Measurements from ENCODE around the gene CCDC157. TPM values are rescaled to one million over a fixed set of nuclear protein-coding genes. Genes with fewer than 3 reads are reported as not detected.

Gene CCDC157
- total RNA-seq, 1 donor from 2014 or later: 4.7 TPM

- H3K4me3 Mint-ChIP-seq: peak overlapping the region; percentile 88
- H3K36me3 Mint-ChIP-seq: peaks cover 4% of the 10 kb centered on the region
- H3K4me1 Mint-ChIP-seq: peaks cover 38% of the 10 kb centered on the region
- H3K27me3 Mint-ChIP-seq (ENCODE audit: low read depth): no peaks in the 10 kb centered on the region
- no peaks in the 10 kb centered on the region for H3K9me3 Mint-ChIP-seq
- peak; percentile 96 to 98 for DNase-seq (ENCODE audit: low spot score in 2 of 2, unreplicated experiment in 2 of 2)
- peak overlapping the region; percentile 98 for H3K27ac Mint-ChIP-seq
- TF ChIP-seq, protein P1, sequence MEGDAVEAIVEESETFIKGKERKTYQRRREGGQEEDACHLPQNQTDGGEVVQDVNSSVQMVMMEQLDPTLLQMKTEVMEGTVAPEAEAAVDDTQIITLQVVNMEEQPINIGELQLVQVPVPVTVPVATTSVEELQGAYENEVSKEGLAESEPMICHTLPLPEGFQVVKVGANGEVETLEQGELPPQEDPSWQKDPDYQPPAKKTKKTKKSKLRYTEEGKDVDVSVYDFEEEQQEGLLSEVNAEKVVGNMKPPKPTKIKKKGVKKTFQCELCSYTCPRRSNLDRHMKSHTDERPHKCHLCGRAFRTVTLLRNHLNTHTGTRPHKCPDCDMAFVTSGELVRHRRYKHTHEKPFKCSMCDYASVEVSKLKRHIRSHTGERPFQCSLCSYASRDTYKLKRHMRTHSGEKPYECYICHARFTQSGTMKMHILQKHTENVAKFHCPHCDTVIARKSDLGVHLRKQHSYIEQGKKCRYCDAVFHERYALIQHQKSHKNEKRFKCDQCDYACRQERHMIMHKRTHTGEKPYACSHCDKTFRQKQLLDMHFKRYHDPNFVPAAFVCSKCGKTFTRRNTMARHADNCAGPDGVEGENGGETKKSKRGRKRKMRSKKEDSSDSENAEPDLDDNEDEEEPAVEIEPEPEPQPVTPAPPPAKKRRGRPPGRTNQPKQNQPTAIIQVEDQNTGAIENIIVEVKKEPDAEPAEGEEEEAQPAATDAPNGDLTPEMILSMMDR (IDR thresholded peaks at IDR 0.05; ENCODE audit: unreplicated experiment): no peak
These were observed 67.2 kb downstream of the CCDC157 start for GRCh38 chr22:30423959-30424533.

- Mint-ChIP-seq H3K4me1 (peaks cover 38% of the 10 kb centered on the region), H3K27me3 (ENCODE audit: low read depth) (no peaks in the 10 kb centered on the region), H3K27ac (peak overlapping the region; percentile 98), H3K4me3 (peak overlapping the region; percentile 88), H3K9me3 (no peaks in the 10 kb centered on the region), H3K36me3 (peaks cover 4% of the 10 kb centered on the region)
- TF ChIP-seq, protein P1 (IDR thresholded peaks at IDR 0.05; ENCODE audit: unreplicated experiment): no peak
- DNase-seq (ENCODE audit: low spot score in 2 of 2, unreplicated experiment in 2 of 2): no peak
These were observed 67.9 kb downstream of the CCDC157 start for GRCh38 chr22:30424534-30425326.

DNA sequence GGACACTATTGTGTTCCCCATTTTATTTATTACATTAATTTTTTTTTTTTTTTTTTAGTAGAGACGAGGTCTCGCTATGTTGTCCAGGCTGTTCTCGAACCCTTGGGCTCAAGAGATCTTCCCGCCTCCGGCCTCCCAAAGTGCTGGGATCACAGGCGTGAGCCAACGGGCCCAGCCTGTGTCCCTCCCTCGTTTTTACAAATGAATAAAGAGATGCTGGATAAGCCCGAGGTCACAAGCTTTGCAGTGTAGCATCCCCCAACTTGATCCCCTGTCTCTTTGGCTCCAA, 68.5 kb downstream of the CCDC157 start:
- H3K27ac Mint-ChIP-seq: peak overlapping the region; percentile 76
- no peaks in the 10 kb centered on the region for H3K27me3 Mint-ChIP-seq (ENCODE audit: low read depth)
- peaks cover 4% of the 10 kb centered on the region for H3K36me3 Mint-ChIP-seq
- no peak for DNase-seq (ENCODE audit: low spot score in 2 of 2, unreplicated experiment in 2 of 2)
- H3K9me3 Mint-ChIP-seq: no peaks in the 10 kb centered on the region
- H3K4me1 Mint-ChIP-seq: peaks cover 38% of the 10 kb centered on the region
- TF ChIP-seq, protein P1 (IDR thresholded peaks at IDR 0.05; ENCODE audit: unreplicated experiment): no peak
- H3K4me3 Mint-ChIP-seq: peak overlapping the region; percentile 88

- H3K36me3 Mint-ChIP-seq: no peaks in the 10 kb centered on the region
- TF ChIP-seq, protein P1 (IDR thresholded peaks at IDR 0.05; ENCODE audit: unreplicated experiment): no peak
- no peaks in the 10 kb centered on the region for H3K9me3 Mint-ChIP-seq
- peak within 1 kb of the TSS; percentile 98 for H3K27ac Mint-ChIP-seq
- no peaks in the 10 kb centered on the region for H3K27me3 Mint-ChIP-seq (ENCODE audit: low read depth)
- H3K4me3 Mint-ChIP-seq: peak within 1 kb of the TSS; percentile 88
- peak in 1 of 2 experiments; percentile 59 for DNase-seq (ENCODE audit: low spot score in 2 of 2, unreplicated experiment in 2 of 2)
- peaks cover 35% of the 10 kb centered on the region for H3K4me1 Mint-ChIP-seq
These were observed 69.0 kb downstream of the CCDC157 start, which contains the start of gene MTFP1 for GRCh38 chr22:30425616-30426387. Gene MTFP1 (plus strand): TSS chr22:30425768. CDS start chr22:30425880, 112 bp downstream.

Other genes with a start within 250 kb of the CCDC157 start
- gene LIF, start 110.2 kb upstream of the CCDC157 start, total RNA-seq: 15.4 to 16.9 TPM (median 15.8 TPM) in 3 replicates
- gene OSM, start 90.2 kb upstream of the CCDC157 start, total RNA-seq: not detected in 3 replicates
- 10.9 to 13.5 TPM (median 13.5 TPM) in 3 replicates for gene CASTOR1, start 67.5 kb upstream of the CCDC157 start, total RNA-seq
- 12.8 to 15.1 TPM (median 13.7 TPM) in 3 replicates for gene TBC1D10A, start 30.1 kb upstream of the CCDC157 start, total RNA-seq
- gene SF3A1, start 113 bp upstream of the CCDC157 start, total RNA-seq: 142 to 154 TPM (median 151 TPM) in 3 replicates
- gene RNF215, start 30.4 kb downstream of the CCDC157 start, total RNA-seq: 39.2 to 41.9 TPM (median 39.4 TPM) in 3 replicates
- gene SEC14L2, start 40.0 kb downstream of the CCDC157 start, total RNA-seq: 4.3 to 6.5 TPM (median 5.4 TPM) in 3 replicates
- gene MTFP1, start 68.8 kb downstream of the CCDC157 start, total RNA-seq: 5.9 to 8.2 TPM (median 7.3 TPM) in 3 replicates
- not detected in 3 replicates for gene SEC14L3, start 115.0 kb downstream of the CCDC157 start, total RNA-seq
- gene SEC14L4, start 148.7 kb downstream of the CCDC157 start, total RNA-seq: 0.11 to 0.36 TPM (median 0.20 TPM) in 3 replicates
- gene SEC14L6, start 189.7 kb downstream of the CCDC157 start, total RNA-seq: 2.0 to 2.3 TPM (median 2.1 TPM) in 3 replicates
- gene GAL3ST1, start 217.7 kb downstream of the CCDC157 start, total RNA-seq: 0.36 to 0.81 TPM (median 0.40 TPM) in 3 replicates
- 66.5 to 68.2 TPM (median 68.1 TPM) in 3 replicates for gene PES1, start 234.9 kb downstream of the CCDC157 start, total RNA-seq